HG03045 (cell line): Measurements from ENCODE around the gene STARD7.
A peak's percentile ranks its signal among the peaks of the same experiment; 100 is the strongest.
"Not testable (repeated sequence)": the region's sequence is repeated elsewhere in the genome, so short reads cannot be mapped to it uniquely, and the experiment has no call there.

Source experiments
- ATAC-seq: cut with Tn5 transposase; IDR thresholded peaks from one replicate; pipeline ENCODE4 v1.9.1; 2021; ENCODE audit warnings: mild to moderate bottlenecking, moderate library complexity; ENCODE audit not compliant: unreplicated experiment

STARD7 gene

DNA sequence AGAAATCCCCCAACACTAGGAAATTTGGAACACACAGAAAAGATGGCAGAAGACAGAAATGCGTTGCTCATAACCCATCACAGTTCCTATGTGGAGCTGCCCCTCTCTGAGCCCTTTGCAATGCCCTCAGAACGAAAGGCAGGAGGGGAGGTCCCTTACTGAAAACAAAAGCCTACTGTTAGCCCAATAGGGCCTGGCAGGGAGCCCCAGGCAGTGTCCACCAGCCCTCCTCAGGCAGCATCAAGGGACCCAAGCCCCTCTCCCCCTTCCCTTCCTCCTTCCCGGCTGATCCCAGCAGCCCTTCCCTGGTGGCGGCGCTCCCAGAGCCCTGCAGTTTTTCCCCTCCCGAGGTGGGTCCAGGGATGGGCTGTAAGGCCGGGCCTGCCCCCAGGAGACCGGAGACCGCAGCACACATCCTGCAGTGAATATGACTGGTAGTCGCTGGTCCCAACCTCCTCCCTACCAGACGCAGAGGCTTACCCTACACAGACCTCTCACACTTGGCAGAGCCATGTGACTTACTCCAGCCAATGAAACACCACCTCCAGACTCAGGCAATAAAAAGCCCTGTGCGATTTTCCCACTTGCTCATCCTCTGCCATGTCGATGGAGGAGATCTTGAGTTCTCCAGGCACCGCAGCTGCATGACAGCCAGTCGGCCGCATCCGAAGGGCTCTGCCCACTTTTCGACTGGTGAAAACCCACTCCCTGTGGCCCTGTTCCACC lies 44.0 kb downstream of the STARD7 start:
- peak; percentile 73 for ATAC-seq

GRCh38 chr2:96163768-96164429 lies 44.7 kb downstream of the STARD7 start:
- peak; percentile 55 for ATAC-seq

DNA sequence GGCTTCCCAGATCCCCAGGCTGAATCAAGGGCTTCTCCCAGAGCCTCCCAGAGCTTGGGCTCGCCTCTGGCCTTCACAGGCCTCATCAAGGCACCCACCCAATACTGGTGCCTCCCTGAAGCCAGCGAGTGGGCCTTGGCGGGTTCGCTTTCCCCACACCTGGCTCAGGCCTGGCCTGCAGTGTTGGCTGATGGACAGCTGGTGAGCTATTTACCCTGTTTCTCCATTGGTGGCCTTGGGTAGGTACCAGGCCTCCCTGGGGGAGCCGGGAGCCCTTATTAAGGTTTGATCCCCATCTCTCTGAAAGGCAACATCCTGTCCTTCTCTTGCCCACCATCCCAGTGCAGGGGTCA lies 45.2 kb downstream of the STARD7 start:
- ATAC-seq, result peak; percentile 10

DNA sequence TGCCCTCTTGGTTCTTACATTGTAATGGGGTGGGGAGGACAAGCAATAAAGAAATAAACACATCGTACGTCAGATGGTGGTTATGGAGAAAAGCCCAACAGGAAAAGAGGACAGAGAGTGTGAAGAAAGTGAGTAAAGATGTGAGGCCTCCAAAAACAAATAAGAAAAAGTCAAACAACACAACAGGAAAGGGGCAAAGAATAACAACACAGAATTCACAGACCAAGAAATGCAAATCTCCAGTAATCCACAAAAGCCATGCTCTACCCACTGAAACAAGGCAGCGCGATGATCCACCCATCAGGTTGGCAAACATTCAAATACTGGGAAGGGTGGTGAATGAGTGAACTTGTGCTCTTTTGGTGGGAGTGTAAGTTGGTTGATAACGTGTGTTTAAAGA lies 46.7 kb downstream of the STARD7 start:
- ATAC-seq, result no peak

- not testable (repeated sequence) for ATAC-seq
Observed at GRCh38 chr2:96160366-96160765, 48.3 kb downstream of the STARD7 start.

DNA sequence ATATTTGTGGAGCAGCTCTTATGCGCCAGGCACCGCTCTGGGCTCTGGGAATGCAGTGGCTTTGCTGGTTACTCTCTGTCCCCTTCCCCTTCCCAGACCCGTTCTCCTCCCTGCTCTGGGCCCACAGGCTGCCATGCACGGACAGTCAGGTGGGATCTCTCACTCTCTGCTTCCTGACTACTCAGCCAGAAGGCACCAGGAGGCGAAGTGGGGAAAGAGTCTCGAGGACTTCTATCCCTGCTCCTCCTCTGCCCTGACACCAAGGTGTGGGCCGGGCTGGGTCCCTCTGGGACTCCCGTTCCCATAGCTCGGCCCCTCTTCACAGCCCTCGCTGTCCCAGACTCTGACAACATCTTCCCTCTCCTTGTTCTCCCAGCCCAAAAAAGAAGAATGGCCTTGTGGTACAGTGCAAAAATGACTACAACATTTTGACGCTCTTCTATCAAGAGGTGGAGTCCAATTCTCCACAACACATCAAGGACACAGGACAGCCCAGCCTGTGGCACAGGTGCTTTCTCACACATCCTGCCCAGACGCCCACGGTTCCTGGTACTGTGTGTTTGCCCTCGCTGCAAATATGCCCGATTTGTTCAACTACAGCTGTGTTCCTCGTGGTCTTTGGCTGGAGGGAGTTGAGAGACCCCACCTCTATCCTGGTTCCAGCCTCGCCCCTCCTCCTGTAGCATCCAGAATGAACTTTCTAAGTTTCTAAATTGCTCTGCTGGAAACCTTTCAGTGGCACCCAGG lies 49.4 kb downstream of the STARD7 start:
- ATAC-seq, result no peak

DNA sequence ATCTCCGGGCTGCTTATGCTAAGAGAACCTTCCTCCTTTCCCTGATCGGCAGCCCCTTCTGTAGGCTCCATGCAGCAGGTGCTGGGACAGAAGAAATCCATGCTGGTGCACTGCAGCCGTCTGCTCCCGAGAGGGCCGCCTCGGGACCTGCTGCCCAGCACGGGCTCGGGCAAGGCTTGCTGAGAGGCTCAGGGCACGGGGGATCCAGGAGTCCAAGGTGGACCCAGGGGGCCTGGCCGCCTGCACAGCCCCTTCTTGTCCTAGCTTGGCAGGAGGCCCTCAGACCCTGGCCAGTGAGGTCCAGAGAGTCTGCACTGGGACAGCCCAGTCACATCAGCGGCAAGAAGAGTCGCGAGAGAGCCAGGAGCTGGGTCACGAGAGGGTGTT lies 50.1 kb downstream of the STARD7 start:
- no peak for ATAC-seq

DNA sequence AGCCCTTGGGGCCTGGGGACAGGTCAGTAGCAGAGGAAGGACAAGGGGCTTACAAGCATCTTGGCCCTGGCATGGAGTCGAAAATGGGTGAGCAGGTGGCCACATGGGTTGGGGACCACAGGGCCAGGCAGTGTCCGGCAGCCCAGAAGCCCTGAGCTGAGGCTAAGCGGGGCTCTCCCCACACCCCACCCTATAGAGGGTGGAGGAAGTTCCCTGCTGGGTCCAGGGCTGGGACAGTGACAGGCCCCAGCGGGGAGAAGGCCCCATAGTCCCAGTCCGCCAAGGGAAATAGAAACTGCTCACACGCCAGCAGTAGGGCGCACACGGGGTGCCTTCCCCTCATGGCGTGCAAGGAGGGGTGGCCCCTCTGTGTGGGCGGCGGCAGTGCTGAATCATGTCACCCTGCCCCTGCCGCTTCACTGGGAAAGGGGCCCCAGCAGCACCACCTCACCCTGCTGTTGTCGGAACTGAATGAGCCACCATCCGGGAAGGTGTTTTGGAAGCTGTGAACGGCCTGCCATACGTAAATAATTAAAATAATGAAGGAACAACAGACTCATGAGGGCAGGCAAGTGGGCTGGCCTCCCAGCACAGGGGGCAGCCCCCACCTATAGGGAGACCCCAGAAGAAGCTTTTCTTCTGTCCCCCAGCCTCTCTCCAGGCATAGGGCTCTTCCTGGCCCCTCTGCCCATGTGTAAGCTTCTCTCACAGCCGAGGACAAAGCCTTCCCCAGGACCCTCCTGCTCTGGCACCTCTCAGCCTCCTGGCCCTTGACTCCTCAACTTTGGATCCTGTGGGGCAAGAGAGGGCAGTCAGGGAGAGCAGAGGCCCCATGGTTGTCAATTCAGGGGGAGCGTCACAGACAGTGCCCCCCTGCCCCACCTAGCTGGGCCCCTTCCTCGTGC lies 50.7 kb downstream of the STARD7 start:
- peak; percentile 64 for ATAC-seq

DNA sequence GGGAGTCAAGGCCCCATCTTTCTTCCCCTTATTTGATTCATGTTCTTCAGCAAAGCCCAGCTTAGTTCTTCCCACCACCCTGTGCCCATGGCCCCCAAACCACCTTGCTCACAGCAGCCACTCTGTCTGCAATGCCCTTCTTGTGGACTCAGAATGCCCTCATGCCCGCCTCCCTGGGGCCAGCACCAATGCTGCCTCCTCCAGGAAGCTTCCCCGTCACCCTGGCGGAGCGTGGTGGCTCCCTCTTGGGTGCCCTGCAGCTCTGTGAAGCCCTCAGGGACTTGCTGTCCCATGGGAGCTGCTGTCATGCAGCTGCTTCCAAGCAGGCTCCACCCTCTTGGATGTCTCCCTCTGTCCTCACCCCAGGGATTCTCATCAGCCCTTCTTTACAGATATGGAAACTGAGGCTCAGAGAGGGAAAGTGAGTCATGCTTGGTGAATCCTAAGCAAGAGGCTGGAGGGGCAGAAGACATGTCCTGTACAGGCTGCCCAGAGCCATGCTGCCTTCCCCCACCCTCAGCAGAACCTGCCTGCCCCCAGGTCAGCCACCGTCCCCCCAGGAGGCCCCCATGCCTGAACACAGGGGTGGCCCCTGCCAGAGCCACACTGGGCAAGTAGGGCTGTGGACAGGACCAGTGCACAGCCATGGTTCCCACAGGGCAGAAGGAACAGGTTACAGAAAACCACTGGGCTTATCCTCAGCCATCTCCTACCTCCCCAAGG lies 51.5 kb downstream of the STARD7 start:
- peak; percentile 2 for ATAC-seq

DNA sequence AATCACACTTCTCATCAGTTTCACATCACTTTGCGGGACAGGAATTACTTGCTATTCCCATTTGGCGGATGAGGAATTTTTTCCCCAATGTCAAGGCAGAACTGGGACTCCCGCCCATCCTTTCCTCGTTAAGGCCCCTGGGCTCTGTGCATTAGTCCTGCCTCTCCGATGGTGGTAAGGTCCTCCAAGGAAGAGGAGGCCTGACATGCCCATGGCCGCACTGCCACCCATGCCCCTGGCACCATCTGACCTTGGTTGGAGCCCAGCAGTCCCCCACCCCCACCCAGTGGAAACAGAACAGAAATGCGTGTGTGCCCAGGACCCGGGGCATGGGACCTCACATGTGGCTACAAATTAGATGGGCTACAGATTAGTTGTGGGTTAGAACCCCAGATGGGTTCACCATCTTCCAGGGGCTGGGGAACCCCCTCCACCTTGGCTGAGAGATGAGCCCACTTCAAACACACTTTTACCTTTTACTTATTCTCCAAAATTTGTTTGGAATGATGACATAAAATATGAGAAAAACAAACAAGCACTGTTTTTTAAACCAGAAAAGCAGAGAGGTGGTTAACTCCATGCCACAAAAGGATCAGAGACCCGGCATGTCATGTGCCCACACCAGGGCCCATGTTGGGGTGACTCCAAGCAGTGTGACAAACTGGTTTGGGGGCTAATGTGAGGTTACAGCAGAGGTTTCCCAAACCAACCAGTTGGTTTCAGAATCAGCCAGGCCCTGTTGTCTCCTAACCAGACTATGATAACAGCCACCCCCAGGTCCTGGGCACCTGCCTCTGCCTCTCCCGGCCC lies 52.4 kb downstream of the STARD7 start:
- ATAC-seq, result no peak

DNA sequence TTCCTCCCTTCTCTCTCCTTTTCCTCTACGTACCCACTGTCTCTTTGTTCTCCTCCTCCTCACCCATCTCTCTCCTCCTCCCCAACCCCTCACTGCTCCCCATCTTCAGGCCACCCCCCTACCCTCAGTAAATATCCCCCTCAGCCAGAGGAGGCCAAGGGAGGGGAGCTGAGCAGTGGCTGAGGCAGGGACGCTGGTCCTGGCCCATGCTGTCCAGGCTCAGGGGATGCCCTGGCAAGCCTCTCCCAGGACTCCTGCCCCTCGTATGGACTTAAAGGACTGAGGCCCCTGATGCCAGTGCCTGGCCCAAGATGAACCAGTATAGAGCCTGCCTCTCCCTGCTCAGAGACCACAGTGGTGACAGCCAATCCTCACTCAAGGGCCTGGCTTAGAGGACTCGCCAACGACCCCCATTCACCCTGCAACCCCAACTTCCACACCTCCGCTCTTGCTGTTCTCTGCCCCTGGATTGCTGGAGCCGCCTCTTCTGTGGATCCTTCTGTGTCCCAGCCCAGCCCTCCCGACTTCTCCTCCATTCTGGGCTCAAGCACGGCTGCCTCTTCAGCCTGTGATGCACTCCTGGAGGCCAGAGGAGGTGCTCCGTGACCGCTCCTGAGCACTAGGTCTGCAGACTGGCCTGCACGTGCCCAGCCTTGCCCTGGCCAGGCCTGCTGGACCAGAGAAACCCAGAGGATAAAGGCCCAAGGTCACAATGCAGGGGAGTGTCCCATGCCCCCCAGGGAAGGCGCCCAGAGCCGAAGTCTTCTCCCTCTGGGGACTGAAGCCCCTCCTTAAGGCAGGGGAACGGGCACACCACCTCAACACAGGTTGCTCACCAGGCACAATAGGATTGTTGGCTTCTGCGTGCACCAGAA lies 53.9 kb downstream of the STARD7 start:
- no peak for ATAC-seq

DNA sequence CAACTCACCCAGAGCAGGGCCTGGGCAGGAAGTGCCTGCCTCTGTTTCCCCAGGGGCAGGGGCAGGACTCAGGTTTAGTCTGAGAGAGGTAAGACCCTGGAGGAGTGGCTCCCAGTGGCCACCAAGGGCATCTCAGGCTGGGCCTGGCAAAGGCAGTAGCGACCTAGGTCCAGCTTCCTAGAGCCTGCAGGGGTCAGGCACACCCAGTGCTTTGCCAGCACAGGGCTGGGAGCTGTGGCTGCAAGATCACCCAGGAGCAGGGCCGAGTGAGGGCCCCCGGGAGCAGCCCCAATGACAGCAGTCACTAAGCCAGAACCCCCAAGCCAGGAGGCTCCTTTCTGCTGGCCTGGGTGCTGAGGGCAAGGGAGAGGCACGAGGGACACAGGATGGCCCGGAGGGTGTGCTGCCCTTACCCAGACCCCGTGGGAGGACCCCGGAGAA lies 54.6 kb downstream of the STARD7 start:
- no peak for ATAC-seq

DNA sequence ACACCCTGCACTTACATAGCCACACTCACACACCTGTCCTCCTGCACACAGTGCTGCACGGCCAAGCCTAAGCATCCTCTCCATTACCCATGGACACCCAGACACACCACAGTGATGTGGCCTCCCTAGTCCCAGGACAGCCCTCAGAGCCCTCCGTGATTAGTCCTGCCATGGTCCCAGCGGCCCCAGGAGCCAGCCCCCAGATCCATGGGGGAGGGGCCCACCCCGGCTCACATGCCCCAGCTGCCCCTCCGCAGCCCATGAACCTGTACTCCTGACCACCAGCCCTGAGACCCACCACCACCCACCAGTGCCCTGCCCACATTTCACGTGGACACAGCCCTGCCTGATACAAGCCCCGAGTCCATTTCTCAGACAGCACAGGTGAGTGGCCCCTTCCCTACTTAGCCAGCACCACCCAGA lies 55.3 kb downstream of the STARD7 start:
- ATAC-seq, result no peak

- ATAC-seq, result no peak
Observed at GRCh38 chr2:96152304-96153161, 56.1 kb downstream of the STARD7 start.

- no peak for ATAC-seq
Observed at GRCh38 chr2:96151595-96152303, 56.9 kb downstream of the STARD7 start.

GRCh38 chr2:96150791-96151594 lies 57.6 kb downstream of the STARD7 start:
- no peak for ATAC-seq
